CD4-positive, alpha-beta T cell treated with Interleukin-4 for 1 hour (primary cell): Measurements from ENCODE around the gene CD300C.
"Not testable (repeated sequence)": the region's sequence is repeated elsewhere in the genome, so short reads cannot be mapped to it uniquely, and the experiment has no call there.

ENCODE experiments used
- DNase-seq, 2 donors: peaks; one replicate each; pipeline ENCODE4 v3.0.0-alpha.2; 2020 to 2022

CD300C gene

DNA sequence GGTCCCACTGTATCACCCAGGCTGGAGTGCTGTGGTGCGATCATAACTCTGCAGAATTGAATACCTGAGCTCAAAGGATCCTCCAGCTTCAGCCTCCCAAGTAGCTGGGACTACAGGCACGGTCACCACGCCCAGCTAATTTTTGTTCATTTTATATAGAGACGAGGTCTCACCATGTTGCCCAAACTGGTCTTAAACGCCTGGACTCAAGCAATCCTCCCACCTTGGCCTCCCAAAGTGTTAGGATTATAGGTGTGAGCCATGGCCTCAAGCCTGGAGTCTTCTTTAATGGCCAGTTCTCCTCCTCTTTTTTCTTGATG is 15.1 kb downstream of the CD300C start:
- no peak for DNase-seq

DNA sequence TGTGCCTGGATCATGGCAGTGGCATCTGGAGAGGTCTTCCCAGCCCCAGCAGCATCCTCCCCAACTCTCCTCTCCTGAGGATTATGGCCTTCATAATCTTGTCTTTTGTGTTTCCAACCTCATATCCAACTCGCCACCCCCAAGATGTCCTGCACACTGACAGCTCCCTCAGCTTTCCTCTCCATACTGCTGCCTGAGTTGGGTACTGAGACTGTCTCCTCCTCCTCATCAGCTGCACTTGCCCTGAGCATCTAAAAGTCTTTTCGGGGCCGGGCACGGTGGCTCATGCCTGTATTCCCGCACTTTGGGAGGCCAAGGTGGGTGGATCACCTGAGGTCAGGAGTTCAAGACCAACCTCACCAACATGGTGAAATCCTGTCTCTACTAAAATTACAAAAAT is 16.7 kb downstream of the CD300C start:
- DNase-seq: no peak

DNA sequence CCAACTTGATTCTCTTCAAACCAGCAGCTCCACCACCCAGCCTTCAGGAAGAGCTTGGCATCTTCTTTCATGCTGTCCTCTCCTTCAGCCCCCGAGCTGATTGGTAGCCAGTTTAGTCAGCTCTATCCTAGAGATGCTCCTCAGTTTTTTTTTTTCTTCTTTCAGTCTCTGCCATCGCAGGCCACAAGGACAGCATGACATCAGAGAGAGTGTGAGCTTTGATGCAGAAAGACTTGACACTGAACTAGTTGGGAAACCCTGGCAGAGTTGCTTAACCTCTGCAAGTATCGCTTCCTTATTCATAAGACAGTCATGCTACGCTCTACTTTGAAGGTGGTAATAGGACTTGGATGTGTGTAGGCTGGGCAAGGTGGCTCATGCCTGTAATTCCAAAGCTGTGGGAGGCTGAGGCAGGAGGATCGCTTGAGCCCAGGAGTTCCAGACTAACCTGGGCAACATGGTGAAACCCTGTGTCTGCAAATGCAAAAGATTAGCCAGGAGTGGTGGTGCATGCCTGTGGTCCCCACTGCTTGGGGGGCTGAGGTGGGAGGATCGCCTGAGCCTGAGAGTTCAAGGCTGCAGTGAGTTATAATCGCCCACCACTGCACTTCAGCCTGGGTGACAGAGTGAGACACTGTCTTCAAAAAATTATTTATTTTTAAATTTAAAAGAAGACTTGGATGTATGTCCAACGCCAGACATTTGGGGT is 17.3 kb downstream of the CD300C start:
- peak; percentile 25 to 77 for DNase-seq

DNA sequence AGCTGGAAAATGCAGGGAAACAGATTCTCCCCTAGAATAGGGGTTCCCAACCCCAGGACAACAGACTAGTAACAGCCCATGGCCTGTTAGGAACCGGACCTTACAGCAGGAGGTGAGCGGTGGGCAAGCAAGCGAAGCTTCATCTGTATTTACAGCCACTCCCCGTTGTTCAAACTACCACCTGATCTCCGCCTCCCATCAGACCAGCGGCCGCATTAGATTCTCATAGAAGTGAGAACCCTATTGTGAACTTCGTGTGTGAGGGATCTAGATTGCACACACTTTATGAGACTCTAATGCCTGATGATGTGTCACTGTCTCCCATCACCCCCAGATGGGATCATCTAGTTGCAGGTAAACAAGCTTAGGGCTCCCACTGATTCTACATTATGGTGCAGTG is 18.2 kb downstream of the CD300C start:
- peak in 1 of 2 donors; percentile 9 for DNase-seq

DNA sequence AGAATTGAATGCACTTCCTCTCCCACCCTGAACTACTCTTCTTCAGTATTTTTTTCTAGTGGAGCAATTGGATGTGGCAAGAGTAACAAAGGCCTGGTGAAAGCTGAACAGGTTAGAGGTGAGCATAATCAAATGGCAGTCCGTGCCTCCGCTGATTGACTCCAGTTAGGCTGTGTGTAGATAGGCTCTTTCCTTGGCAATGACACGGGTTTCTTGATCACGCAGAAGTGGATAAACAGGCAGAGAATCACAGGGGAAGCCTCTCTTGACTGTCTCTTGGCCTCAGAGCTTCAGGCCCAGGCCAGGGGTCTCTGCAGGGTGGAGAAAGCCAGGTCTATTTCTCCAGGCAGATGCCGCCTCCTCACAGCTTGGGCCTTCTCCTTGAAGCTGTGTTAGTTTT is 18.8 kb downstream of the CD300C start:
- DNase-seq: peak in 1 of 2 donors; percentile 10

DNA sequence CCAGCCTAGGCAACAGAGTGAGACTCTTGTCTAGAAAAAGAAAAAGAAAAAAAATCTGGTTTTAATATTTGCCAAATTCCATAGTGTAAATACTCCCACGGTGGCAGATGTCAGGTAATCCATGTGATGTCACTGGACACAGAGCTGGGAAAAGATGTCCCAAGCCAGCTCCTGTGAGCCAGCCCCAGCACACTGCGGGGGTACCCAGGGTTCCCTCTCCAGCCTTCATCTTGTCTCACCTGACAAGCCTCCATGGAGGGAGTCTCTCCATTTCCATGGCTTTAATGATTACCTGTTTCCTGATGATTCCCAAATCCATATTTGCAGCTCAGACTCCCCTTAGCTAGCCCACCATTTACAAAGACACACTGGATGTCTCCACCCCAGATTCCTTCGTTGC is 19.2 kb downstream of the CD300C start:
- DNase-seq: no peak

DNA sequence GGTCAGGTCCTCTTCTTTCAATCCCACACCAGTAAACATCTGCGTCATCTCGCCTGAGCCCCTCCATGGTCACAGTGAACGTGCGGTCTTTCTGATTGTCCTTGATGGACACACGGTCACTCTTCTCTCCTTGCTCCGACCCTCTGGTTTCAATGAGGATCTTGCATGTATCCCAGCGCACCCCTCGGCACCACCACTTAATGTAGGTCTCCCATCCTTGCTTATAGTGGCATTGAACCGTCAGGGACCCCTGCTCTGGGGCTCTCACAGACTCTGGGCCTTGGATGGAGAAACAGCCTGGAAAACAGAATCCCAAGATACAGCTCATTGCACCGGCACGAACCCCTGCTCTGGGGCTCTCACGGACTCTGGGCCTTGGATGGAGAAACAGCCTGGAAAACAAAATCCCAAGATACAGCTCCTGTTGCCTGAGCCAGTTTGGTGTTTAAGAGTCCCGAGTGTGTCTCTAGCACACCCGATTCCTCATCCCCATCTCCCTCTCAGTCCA is 20.1 kb downstream of the CD300C start:
- DNase-seq: no peak

DNA sequence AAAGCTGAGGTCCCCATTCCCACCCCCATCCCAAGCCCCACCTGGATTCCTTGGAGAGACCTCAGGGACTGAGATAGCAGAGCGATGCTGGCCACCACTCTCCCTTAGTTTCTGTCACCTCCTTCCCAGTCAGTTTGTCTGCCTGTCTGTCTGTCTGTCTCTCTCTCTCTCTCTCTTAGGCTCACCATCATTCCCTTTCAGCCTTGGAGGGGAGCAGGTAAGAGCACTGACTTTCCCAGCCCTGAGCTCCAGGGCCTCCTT is 20.5 kb downstream of the CD300C start:
- no peak for DNase-seq

DNA sequence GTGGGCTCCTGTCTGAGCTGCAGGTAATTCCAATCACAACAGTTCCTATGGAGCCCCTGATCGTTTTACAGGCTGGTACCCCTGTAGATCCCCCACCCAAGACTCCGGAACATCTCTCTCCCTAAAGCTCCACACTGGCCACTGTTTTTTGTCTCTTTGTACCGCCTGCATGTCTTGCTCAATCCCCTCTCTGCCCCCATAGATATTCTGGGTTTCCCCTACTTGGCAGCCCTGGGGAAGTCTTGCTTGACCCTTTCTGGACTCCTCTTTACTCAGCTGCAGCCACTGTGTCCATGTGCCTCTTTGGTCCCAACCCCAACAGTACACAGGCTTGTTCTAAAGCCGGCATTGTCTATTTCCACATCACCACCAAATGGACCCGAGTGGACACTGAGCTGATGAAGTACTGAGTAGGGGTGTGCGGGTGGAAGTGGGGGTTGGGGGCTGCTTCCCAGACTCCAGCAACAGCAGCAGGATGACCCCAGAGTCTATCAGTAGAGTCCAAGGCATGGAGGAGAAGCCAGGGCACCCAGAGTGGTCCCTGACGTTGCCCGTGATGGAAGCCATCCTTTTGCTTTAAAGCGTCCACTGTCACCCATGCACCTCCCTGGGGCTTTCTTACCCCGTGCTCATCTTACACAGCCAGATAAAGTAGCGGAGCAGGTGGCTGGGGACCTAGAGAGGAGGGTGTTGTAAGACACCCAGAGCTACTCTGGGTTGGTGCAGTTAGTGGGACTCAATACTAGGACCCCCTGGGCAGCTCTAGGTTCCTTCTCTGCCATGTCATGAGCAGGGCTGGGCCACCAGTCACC is 21.1 kb downstream of the CD300C start:
- no peak for DNase-seq

DNA sequence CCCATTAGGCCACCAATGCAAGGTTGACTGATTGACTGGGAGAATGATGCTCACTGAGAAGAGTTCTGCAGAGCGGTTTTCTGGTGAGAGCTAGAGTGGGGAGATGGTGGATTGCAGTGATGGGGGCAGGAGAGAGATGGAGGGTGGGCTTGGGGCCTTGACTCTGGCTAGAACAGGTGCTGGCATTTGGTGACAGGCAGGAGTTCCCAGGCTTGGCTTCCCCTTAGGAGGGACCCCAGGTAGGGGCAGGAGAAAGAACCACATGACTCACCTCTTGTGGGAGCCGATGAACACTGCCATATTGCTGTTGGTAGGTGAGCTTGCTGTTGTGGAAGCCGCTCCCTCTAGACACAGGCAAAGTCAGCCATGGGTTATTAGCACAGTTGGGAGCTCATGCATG is 22.6 kb downstream of the CD300C start:
- DNase-seq: no peak

DNA sequence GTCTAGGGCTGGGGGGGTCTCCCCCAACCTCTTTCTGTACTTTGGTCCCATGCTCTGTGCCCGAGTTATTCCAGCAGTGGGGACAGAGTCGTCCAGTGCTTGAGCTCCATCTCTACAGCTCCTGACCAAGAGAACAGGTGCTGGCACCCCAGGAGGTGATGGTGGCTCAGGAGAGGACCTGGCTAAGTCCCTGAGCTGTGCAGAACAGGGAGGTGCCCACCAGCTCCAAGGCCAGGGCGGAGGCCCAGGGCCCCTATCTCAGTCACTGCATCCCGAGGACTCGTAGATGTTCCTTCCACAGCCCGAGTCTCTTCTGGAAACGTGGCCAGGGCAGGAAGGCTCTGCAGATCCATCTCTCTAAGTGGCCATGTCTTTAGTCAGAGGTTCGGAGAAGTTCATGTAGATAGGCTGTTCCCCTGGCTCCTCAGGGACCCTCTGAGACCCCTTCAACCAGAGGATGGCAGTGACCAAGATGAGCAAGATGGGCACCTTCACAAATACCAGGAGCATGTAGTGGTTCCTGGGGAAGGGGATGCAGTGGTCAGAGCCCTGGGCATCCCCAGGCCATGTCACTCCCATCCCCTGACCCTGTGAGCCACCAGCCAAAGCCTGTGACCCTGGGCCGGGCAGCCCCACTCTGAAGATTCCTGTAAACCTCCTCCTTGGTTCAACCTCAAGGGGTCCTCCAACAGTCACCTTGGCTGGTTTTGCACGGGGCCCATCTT is 23.4 kb downstream of the CD300C start:
- DNase-seq: no peak

DNA sequence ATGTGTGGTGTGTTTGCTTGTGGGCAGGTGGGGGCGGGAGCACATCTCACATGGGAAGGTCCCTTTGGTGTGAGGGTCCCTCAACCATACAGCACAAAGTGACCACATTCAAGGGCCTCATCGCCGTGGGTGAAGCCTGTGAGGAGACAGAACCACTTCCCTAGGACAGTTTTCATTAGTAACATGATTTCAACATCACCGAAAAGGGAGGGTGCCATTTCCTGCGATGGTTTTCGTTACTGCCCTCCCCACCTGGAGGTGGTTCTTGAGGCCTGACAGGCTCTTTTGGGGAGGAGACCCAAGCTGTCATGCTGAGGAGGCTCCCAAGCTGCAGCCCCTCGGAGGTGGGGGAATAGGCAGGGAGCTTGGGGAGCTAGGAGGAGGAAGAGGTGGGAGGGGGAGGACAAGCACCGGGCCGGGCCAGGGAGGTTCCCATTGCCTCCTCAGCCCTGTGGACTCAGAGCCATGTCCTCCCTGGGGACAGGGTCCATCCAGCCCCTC is 24.2 kb downstream of the CD300C start:
- DNase-seq: peak; percentile 22 to 62

DNA sequence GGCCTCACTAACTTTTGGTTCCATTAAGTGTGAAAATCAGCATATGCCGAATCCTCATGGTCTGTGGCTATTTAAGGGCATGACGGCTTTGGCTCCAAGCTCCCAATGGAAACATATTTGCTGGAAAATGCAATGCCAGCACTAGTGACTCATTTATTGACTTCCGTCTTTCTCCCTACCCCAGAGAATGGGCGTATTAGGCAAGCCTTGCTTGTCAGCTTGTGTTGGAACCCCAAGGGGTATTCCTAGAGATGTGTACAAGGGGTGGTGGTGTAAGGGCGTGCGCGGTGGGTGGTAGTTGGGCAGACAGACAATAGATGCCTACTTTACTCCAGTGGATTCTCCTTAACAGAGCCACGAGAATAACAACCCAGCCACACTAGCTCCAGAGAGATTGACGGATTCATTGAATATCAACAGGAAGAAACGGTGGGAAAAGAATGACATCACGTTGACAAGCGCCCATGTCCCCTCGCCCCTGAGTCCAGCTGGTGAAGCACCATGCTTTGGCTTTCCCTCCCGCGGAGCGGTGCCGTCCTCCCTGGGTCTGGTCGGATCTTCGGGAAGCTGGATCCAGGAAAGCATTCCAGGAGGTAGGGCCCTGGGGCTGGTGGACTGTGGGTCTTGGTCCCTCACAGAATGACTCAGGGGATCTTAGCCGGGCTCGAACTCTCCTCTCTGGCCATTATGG is 25.0 kb downstream of the CD300C start:
- DNase-seq: peak; percentile 2 to 60

DNA sequence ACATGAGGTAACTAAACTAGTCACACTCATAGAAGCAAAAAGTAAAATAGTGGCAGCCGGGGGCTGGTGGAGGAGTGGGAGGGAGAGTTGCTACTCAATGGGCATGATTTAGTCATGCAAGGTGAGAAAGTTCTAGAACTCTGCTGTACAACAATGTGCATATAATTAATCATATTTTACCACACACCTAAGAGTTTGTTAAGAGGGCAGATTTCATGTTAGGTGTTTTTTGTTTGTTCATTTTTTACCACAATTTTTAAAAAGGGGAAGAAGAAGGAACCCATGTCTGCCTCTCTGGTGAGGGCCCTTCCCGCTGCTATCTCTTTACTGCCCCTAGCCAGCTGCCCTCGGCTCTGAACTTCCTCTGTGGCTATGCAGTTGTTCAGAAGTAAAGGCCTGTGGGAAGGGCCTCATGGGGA is 25.9 kb downstream of the CD300C start:
- peak; percentile 16 to 57 for DNase-seq

DNA sequence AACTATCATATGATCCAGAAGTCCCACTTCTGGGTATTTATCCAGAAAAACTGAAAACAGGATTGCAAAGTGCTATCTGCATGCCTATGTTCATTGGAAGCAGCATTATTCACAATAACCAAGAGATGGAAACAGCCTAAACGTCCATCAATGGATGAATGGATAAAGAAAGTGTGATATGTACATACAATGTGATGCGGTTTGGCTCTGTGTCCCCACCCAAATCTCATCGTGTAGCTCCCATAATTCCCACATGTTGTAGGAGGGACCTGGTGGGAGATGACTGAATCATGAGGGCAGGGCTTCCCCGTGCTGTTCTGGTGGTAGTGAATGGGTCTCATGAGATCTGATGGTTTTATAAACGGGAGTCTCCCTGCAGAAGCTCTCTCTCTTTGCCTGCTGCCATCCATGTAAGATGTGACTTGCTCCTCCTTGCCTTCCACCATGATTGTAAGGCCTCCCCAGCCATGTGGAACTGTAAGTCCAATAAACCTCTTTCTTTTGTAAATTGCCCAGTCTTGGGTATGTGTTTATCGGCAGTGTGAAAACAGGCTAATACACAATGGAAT is 27.4 kb downstream of the CD300C start:
- not testable (repeated sequence) for DNase-seq

DNA sequence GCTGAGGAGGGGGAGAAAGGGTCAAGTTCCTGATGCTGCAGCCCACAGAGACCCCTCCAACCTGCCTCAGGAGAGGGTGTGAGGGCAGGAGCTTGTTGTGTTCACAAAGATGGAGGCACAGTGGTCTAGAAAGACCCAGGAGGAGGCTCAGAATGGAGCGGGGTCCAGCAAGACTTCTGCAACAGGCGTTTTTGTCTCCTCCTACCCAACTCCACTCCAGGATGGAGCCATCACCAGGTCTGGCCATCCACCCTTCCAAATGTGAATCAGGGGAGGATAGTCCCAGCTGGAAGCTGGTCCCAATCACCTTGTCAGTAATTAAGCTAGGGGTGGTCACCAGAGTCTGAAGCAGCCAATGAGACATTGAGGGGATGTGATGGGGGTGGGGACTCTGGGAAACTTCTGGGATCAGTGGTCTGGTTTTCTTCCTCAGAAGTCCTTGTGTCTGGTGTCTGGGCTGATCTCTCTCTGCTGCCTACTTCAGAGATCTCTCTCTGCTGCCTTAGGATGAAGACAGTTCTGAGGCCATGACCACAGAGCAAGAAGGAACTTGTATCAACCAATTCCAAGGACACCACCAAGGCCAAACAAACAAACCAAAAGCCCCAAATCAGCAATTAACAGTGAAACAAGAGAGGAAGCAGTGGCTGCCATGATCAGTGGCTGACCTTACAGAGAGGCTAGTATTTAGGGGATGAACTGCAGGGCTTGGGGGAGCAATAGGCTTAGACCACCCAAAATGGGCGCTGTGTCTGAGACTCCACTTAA is 29.2 kb downstream of the CD300C start:
- DNase-seq: no peak

DNA sequence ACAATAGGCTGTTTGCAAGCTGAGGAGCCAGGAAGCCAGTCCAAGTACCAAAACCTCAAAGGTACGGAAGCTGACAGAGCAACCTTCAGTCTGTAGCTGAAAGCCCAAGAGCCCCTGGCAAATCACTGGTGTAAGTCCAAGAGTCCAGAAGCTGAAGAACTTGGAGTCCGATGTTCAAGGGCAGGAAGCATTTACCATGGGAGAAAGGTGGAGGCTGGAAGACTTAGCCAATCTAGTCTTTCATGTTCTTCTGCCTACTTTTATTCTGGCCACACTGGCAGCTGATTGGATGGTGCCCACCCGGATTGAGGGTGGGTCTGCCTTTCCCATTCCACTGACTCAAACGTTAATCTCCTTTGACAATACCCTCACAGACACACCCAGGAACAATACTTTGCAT is 30.0 kb downstream of the CD300C start:
- no peak for DNase-seq

DNA sequence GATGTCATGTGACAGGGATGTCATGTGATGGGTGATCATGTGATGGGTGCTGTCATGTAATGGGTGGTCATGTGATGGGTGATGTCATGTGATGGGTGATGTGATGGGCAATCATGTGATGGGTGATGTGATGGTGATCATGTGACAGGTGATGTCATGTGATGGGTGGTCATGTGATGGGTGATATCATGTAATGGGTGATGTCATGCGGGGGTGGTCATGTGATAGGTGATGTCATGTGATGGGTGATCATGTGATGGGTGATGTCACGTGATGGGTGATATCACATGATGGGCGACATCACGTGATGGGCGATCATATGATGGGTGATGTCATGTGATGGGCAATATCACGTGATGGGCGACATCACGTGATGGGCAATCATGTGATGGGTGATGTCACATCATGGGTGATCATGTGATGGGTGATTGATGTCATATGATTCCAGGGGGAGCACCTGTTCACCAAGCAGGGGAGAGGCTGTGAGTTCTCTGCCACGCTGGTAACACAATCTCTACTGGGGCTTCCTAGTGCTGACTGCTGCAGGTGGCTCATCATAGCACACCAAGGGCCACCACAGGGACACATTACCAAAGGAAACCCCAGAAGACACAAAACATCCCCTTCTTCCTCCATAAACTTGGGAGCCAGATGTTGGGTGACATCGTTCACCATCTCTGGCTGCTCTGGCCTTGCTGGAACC is 31.1 kb downstream of the CD300C start:
- no peak for DNase-seq

DNA sequence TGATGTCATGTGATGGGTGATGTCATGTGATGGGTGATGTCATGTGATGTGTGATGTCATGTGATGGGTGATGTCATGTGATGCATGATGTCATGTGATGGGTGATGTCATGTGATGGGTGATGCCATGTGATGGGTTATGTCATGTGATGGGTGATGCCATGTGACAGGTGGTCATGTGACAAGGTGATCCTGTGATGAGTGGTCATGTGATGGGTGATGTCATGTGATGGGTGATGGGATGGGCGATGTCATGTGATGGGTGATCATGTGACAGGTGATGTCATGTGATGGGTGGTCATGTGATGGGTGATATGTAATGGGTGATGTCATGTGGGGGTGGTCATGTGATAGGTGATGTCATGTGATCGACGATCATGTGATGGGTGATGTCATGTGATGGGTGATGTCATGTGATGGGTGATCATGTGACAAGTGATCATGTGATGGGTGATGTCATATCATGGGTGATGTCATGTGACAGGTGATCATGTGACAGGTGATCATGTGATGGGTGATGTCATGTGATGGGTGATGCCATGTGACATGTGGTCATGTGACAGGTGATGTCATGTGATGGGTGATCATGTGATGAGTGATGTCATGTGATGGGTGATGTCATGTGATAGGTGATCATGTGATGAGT is 31.8 kb downstream of the CD300C start:
- peak; percentile 56 to 59 for DNase-seq

DNA sequence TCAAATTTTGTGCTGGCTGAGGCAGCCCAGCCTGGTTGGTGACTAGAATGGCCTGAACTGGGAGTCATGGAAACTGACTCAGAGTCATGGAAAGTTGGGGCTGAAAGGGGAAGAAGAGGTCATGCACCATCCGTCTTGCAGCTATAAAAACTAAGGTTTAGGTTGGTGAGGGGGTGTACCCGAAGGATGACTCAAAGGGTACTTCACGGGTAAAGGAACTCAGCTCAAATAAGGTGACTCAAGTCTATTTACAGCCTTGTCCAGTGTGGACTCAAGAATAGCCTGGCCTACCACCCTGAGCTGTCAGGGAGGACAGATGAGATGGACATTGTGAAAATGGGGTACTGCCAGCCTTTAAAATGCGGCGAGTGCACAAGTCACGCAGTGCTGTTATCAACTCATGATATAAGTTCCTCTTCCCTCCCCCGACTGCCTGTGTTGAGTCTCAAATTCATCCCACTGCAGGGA is 33.3 kb downstream of the CD300C start:
- peak; percentile 16 to 77 for DNase-seq

DNA sequence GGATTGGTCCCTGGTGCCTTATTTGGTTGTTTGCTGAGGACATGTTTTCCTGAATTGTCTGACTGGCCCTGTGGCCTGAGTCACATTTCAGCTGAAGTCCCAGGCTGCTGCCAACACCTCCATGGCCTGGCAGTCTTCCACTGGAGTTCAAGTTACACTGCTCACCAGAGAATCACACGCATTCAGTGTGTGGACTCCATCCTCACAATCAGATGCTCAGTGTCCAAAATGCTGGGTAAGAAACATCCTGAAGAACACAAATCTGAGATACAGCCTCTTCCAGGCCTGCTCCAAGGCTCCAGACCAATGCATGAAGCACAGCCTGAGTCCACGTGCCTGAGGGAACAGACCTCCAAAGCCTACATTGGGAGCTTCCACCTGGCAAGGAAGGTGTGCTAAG is 33.9 kb downstream of the CD300C start:
- DNase-seq: peak in 1 of 2 donors; percentile 38
